Inflammatory macrophage (primary cell): ENCODE measurements around the gene COLEC12.
"Not testable (repeated sequence)": the region's sequence is repeated elsewhere in the genome, so short reads cannot be mapped to it uniquely, and the experiment has no call there.

Experiments
- DNase-seq, 2 donors: peaks; one replicate each; pipeline ENCODE4 v3.0.0-alpha.2; 2020 to 2022

Gene COLEC12

GRCh38 chr18:317618-318017 lies 182.9 kb downstream of the COLEC12 start:
- DNase-seq, result no peak

GRCh38 chr18:316393-316792 lies 184.1 kb downstream of the COLEC12 start:
- DNase-seq, result no peak

DNA sequence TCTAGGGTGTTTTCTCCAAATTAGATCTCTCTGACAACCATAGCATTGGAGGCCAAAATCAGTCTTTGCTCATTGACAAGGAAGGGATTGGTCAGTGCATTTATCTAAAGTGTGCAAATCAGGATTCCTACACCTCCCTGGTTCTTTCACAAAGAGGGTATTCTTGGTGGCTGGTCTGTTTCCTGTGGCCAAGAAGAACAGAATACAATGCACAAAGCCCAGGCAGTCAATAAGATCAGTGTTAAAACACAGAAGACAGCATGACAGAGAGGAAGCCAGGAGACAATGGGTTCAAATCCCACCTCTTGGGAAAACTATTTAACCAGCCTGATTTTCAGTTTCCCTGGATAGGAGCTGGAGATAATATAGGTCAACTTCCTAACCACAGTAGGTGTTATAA lies 186.6 kb downstream of the COLEC12 start:
- DNase-seq, result no peak

DNA sequence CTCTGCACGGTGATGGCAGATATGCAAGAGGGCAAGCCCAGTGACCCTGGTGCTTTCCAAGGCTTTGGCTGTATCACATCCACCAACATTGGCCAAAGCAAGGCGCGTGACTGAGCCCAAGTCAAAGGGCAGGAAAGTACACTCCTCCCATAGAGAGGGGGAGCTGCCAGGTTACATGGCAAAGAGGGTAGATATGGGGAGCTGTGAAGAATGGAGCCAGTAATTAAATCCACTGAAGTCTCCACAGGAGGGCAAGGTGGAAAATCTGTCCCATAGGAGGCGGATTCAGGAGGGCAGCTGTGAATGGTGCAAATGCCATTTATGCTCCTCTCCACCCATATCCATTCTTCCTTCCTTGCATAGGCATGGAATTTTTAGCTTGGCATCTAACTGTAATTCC lies 188.1 kb downstream of the COLEC12 start:
- DNase-seq, result no peak

- no peak for DNase-seq
These were observed 190.5 kb downstream of the COLEC12 start for GRCh38 chr18:310042-310441.

DNA sequence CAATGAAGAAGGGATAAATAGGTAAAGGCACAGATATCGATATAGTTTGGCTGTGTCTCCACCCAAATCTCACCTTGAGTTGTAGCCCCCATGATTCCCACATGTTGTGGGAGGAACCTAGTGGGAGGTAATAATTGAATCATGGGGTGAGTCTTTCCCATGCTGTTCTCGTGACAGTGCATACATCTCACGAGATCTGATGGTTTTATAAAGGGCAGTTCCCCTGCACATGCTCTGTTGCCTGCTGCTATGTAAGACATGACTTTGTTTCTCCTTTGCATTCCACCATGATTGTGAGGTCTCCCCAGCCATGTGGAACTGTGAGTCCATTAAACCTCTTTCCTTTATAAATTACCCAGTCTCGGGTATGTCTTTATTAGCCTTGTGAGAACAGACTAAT lies 192.4 kb downstream of the COLEC12 start:
- not testable (repeated sequence) for DNase-seq

DNA sequence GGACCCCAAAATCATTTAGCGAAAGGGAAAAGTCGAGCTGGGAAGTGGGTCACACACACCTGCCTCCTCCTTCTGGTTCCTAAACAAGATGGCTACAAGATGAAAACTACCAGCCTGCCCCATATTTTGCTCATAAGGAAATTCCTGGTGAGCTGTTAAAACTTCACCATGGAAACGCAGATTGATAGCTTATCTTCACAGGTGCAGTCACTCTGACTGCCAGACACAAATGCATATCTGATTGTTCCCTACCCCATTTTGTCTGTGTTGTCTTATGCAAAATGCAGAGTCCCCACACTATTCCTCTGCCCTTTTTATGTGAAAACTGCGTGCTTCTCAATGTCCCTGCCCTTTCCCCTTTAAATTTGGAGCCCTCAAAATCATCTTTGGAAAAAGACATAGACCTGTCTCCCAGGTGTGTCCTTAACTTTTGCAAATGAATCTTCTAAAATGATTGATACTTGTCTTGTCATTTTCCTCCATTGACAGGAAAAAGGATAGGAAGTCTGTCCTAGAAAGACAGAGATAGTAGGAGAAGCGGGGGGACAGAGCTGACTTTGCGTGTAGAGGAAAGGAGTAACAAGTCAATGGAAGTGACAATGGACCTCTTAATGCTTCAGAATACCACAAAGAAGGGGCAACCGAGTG lies 193.8 kb downstream of the COLEC12 start:
- DNase-seq, result no peak

DNA sequence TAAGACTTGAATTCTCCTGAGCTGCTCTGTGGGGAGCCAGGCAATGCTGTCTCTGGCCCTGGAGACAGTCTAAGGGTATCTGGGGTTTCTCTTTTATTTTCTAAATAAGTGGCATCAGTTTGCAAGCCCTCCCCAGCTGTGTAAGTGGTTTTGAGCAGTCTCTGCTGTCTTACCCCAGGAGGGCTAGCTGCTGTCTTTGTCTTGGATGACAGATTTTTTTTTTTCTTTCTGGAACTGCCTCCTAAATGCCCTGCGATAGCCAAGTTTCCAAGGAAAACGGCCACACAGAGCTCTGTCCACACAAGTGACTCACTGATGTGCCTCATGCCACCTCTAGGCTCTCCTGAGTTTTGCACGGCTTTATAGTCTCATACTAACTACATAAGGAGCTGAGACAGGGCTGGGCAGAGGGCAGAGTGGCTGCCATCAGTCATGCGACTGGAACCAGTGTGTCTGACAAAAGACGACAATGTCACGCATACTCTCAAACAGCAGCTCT lies 195.4 kb downstream of the COLEC12 start:
- no peak for DNase-seq

DNA sequence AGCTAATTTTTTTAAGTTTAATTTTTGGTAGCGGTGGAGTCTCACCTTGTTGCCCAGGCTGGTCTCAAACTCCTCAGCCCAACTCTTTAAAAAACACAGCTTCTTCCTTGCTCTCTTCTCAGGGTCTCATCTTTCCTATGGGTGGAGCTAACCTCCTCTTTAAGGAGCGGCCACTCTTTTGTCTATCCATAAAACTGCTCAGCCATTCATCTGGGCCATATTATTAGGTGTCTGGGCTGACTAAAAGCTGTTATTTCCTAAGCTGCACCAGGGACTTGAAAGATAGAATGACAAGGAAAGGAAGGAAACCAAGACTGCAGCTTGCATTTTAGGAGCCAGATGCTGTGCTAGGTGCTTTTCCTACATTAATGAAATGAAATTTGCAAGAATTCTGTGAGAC lies 196.9 kb downstream of the COLEC12 start:
- no peak for DNase-seq

DNA sequence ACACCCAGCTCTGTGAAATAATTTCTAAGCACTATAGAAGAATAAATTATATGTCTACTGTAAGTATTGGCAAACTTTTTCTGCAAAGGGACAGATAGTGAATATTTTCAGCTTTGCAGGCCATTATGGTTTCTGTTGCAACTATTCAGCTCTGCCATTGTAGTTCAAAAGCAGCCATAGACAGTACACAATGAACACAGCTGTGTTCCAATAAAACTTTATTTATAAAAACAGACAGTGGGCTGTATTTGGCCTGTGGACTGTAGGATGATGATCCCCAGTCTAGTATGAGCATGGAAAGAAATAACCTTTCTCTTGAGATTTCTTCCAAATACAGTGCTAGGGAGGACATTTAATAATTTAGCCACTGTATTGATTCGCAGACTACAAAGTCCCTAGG lies 197.5 kb downstream of the COLEC12 start:
- DNase-seq, result no peak

DNA sequence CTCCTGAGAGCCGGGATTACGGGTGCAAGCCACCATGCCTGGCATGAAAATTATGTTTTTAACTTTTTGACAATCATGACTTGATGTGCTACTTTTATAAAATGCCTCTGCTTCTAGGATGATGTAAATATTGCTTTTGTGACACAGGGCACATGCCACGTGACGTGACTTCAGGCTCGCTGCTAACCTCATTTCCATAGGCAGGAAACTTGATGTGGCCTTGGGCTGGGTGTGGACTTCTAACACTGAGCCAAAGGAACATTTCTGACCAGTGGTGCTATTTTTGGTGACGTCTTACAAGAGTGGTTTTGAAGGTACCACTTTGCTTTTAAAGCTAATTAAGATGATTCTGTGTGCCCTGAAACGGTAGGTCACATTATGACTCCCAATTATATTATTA lies 198.4 kb downstream of the COLEC12 start:
- DNase-seq, result peak in 1 of 2 donors; percentile 8

DNA sequence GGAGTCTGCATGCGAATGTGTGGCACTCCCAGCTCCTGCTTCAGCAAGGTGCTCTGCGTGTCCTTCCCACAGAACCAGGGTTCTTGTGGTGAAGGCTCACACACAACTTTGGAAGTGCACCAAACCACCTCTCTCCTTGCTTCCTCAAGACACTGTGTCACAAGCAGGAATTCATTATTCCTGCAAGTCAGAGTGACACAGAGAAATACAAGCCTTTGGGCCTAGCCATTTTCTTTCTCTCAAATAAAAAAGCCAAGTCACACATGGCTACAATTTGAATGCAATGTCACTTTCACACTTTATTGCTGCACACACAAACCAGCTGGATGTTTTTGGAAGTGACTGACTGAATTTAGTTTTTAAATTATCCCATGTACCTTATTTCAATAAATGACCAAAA lies 202.6 kb downstream of the COLEC12 start:
- DNase-seq, result peak in 1 of 2 donors; percentile 24

- DNase-seq, result no peak
These were observed 204.6 kb downstream of the COLEC12 start for GRCh38 chr18:295756-296490.

- DNase-seq, result no peak
These were observed 205.9 kb downstream of the COLEC12 start for GRCh38 chr18:294566-294965.

DNA sequence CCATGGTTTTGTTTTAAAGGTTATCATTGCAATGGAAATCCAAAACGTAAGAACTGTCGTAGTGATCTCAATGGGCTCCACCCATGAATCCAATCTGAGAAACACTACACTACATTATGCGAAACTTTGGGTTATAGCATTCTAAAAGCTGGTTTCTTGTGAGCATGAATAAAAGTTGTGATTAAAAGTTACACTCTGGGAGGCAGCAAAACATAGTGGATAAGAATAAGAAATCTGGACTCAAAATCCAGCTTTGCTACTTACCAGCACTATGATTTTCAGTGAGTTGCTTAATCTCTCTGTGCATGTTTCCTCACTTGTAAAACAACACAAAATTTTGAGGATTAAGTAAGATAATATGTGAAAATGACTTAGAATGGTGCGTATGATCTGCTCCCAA lies 207.0 kb downstream of the COLEC12 start:
- DNase-seq, result peak; percentile 5 to 21

DNA sequence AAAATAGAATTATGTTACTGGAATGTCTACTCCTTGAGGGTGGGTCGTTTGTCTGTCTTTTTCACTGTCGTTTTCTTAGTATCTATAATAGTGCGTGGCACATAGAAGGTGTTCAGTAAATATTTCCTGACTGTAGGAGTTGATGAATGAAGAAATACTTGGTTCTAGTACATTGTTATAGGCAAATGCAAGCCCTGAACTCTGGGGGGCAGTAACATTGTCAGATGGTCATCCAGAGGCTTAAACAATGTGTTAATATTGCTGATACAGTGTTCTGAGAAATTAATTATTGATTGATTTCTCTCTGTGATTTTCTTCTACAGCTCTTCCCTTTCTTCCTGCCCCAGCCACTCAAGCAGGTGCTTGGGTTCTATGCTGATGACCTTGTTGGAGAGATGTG lies 208.2 kb downstream of the COLEC12 start:
- no peak for DNase-seq

- not testable (repeated sequence) for DNase-seq
These were observed 210.5 kb downstream of the COLEC12 start for GRCh38 chr18:289970-290369.

GRCh38 chr18:289026-289425 lies 211.5 kb downstream of the COLEC12 start:
- DNase-seq, result peak; percentile 56 to 61

GRCh38 chr18:286515-287310 lies 213.8 kb downstream of the COLEC12 start:
- DNase-seq, result peak; percentile 53 to 55

GRCh38 chr18:285817-286216 lies 214.7 kb downstream of the COLEC12 start:
- DNase-seq, result peak; percentile 14 to 27

DNA sequence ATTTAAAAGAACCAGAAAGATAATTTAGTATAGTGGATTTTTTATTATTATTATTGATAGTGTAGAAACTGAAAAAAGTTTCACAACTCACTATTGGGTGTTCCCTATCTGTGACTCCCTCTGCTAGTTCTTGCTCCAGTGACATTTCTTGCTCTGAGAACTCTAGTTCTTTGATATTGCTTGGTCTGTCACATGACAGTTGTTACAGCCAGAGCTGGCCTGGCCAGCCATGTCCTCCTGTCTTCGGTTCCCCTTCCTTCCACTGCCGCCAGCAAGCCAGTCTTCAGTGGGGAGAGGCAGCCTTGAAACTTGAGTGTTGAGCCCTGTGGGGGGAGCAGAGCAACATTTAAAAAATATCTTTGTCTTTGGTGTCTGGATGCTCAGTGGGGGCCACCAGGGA lies 225.0 kb downstream of the COLEC12 start:
- DNase-seq, result peak; percentile 77 to 80

- no peak for DNase-seq
These were observed 226.2 kb downstream of the COLEC12 start for GRCh38 chr18:274313-274712.

- no peak for DNase-seq
These were observed 227.0 kb downstream of the COLEC12 start for GRCh38 chr18:273525-273924.
